Right lobe of liver (tissue), 4 donors: ENCODE results near the gene USP7.

ENCODE experiments used
- POLR2A ChIP-seq: fragments of 450-650 bp; IDR thresholded peaks from one replicate; pipeline ENCODE4 v1.6.1; 2017; ENCODE audit warnings: antibody characterized with exemption, mild to moderate bottlenecking
- TF ChIP-seq, protein P1 (sequence below), 4 donors: fragments of 200-600 bp in 3 of 4; fragments of 450-650 bp in 1 of 4; IDR thresholded peaks; one replicate each; pipeline versions ENCODE4 v1.5.1 to v1.8.0; 2016 to 2022; ENCODE audit warnings: antibody characterized with exemption in 4 of 4, mild to moderate bottlenecking in 2 of 4
- donor health status: DM: no; HTN: no; CAD: no.
- donor health status: DM: no; HTN: no; CAD: no.
- donor health status: DM: no; HTN: yes; CAD: no.

DNA sequence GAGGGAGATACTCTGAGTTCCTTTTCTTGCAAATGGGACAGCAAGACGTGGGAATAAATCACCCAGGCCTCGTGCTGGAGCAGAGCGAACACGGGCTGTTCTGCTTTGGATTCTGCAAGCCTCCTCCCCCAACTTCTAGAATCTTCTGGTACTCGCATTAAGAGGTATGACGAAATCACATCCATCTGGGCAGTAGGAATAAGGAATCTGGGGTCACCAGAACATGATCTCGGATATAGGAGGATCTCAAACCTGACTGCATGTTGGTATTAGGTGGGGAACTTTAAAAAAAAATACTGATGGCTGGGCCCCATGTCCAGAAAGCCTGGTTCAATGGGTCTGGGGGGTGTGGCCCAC is 49.8 kb upstream of the USP7 start:
- TF ChIP-seq, protein P1, sequence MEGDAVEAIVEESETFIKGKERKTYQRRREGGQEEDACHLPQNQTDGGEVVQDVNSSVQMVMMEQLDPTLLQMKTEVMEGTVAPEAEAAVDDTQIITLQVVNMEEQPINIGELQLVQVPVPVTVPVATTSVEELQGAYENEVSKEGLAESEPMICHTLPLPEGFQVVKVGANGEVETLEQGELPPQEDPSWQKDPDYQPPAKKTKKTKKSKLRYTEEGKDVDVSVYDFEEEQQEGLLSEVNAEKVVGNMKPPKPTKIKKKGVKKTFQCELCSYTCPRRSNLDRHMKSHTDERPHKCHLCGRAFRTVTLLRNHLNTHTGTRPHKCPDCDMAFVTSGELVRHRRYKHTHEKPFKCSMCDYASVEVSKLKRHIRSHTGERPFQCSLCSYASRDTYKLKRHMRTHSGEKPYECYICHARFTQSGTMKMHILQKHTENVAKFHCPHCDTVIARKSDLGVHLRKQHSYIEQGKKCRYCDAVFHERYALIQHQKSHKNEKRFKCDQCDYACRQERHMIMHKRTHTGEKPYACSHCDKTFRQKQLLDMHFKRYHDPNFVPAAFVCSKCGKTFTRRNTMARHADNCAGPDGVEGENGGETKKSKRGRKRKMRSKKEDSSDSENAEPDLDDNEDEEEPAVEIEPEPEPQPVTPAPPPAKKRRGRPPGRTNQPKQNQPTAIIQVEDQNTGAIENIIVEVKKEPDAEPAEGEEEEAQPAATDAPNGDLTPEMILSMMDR (IDR thresholded peaks at IDR 0.05) = no peak
- TF ChIP-seq POLR2A = no peak
